Measurements from ENCODE around the gene MCM9.

MCM9 gene

GRCh38 chr6:118931436-118931835 is 3.5 kb downstream of the MCM9 start:
- no peak for TF ChIP-seq CTCF (IDR thresholded peaks at IDR 0.05; ENCODE audit: low read depth, low read length, missing control alignments)
- Histone ChIP-seq H3K4me3 (ENCODE audit: low read depth, low read length) (no peak overlapping the region), H3K27ac (no peak overlapping the region), H3K36me3 (replicated peaks) (no peaks in the 10 kb centered on the region), H3K27me3 (replicated peaks) (no peaks in the 10 kb centered on the region)
- DNase-seq = no peak
- in situ Hi-C loops (cut with HindIII; ENCODE audit: low pct_ligation_motif_present, low sequenced_read_pairs) = no loop called here

GRCh38 chr6:118930680-118931079 is 4.3 kb downstream of the MCM9 start:
- Histone ChIP-seq H3K4me3 (ENCODE audit: low read depth, low read length) (no peak overlapping the region), H3K27ac (no peak overlapping the region), H3K36me3 (replicated peaks) (no peaks in the 10 kb centered on the region), H3K27me3 (replicated peaks) (no peaks in the 10 kb centered on the region)
- peak; percentile 30 for TF ChIP-seq CTCF (IDR thresholded peaks at IDR 0.05; ENCODE audit: low read depth, low read length, missing control alignments)
- in situ Hi-C loops (cut with HindIII; ENCODE audit: low pct_ligation_motif_present, low sequenced_read_pairs) = no loop called here
- DNase-seq = no peak

- Histone ChIP-seq H3K27me3 (replicated peaks) (no peaks in the 10 kb centered on the region), H3K4me3 (ENCODE audit: low read depth, low read length) (no peak overlapping the region), H3K36me3 (replicated peaks) (peaks cover 5% of the 10 kb centered on the region), H3K27ac (no peak overlapping the region)
- no peak for DNase-seq
- in situ Hi-C loops (cut with HindIII; ENCODE audit: low pct_ligation_motif_present, low sequenced_read_pairs) = no loop called here
- TF ChIP-seq CTCF (IDR thresholded peaks at IDR 0.05; ENCODE audit: low read depth, low read length, missing control alignments) = no peak
These were observed 11.9 kb downstream of the MCM9 start for GRCh38 chr6:118923035-118923434.

GRCh38 chr6:118921084-118921483 is 13.9 kb downstream of the MCM9 start:
- no peak for DNase-seq
- H3K36me3 ChIP-seq (replicated peaks) = peaks cover 5% of the 10 kb centered on the region
- in situ Hi-C loops (cut with HindIII; ENCODE audit: low pct_ligation_motif_present, low sequenced_read_pairs) = no loop called here
- no peaks in the 10 kb centered on the region for H3K27me3 ChIP-seq (replicated peaks)
- no peak overlapping the region for H3K4me3 ChIP-seq (ENCODE audit: low read depth, low read length)
- no peak overlapping the region for H3K27ac ChIP-seq
- no peak for TF ChIP-seq CTCF (IDR thresholded peaks at IDR 0.05; ENCODE audit: low read depth, low read length, missing control alignments)

GRCh38 chr6:118918329-118918725 is 16.6 kb downstream of the MCM9 start:
- no peak overlapping the region for H3K4me3 ChIP-seq (ENCODE audit: low read depth, low read length)
- DNase-seq = no peak
- no peak for TF ChIP-seq CTCF (IDR thresholded peaks at IDR 0.05; ENCODE audit: low read depth, low read length, missing control alignments)
- no peak overlapping the region for H3K27ac ChIP-seq
- H3K27me3 ChIP-seq (replicated peaks) = no peaks in the 10 kb centered on the region
- in situ Hi-C loops (cut with HindIII; ENCODE audit: low pct_ligation_motif_present, low sequenced_read_pairs) = no loop called here
- peaks cover 5% of the 10 kb centered on the region for H3K36me3 ChIP-seq (replicated peaks)

GRCh38 chr6:118917546-118918328 is 17.2 kb downstream of the MCM9 start:
- Histone ChIP-seq H3K27me3 (replicated peaks) (no peaks in the 10 kb centered on the region), H3K4me3 (ENCODE audit: low read depth, low read length) (no peak overlapping the region), H3K27ac (no peak overlapping the region), H3K36me3 (replicated peaks) (peaks cover 5% of the 10 kb centered on the region)
- TF ChIP-seq CTCF (IDR thresholded peaks at IDR 0.05; ENCODE audit: low read depth, low read length, missing control alignments) = no peak
- in situ Hi-C loops (cut with HindIII; ENCODE audit: low pct_ligation_motif_present, low sequenced_read_pairs) = no loop called here
- DNase-seq = no peak

Measured in brain microvascular endothelial cell (primary cell).